Activated T-helper 17 cell treated with anti-CD3 and anti-CD28 coated beads, Interleukin-2, amount 50 U/mL, for 72 hours (primary cell): ENCODE results near the gene SPSB4. TPM values are rescaled to one million over a fixed set of nuclear protein-coding genes. Genes with fewer than 3 reads are reported as not detected.

ENCODE experiments used
- ATAC-seq: fragments of 150-1000 bp; cut with Tn5 transposase; replicated peaks from 2 replicates; pipeline ENCODE4 v1.10.0; 2021; ENCODE audit warnings: mild to moderate bottlenecking, moderate library complexity
- H3K27ac Mint-ChIP-seq: one replicate; pipeline ENCODE4 v1.8.0; 2022; ENCODE audit warnings: mixed read lengths
- H3K27me3 Mint-ChIP-seq: one replicate; pipeline ENCODE4 v1.8.0; 2022; ENCODE audit warnings: mixed read lengths
- H3K36me3 Mint-ChIP-seq: one replicate; pipeline ENCODE4 v1.8.0; 2022; ENCODE audit warnings: low read depth, mild to moderate bottlenecking, mixed read lengths
- H3K4me1 Mint-ChIP-seq: one replicate; pipeline ENCODE4 v1.8.0; 2022; ENCODE audit warnings: mixed read lengths
- H3K4me3 Mint-ChIP-seq: one replicate; pipeline ENCODE4 v1.8.0; 2022; ENCODE audit warnings: mild to moderate bottlenecking, mixed read lengths
- H3K9me3 Mint-ChIP-seq: one replicate; pipeline ENCODE4 v1.8.0; 2022; ENCODE audit warnings: mixed read lengths
- total RNA-seq, 2 donors: library from RNA; stranded (reverse); gene quantifications; one replicate each; pipeline ENCODE4 v1.2.3, GENCODE V29; 2022

SPSB4 gene
- total RNA-seq, 2 donors from 2014 or later = not detected

DNA sequence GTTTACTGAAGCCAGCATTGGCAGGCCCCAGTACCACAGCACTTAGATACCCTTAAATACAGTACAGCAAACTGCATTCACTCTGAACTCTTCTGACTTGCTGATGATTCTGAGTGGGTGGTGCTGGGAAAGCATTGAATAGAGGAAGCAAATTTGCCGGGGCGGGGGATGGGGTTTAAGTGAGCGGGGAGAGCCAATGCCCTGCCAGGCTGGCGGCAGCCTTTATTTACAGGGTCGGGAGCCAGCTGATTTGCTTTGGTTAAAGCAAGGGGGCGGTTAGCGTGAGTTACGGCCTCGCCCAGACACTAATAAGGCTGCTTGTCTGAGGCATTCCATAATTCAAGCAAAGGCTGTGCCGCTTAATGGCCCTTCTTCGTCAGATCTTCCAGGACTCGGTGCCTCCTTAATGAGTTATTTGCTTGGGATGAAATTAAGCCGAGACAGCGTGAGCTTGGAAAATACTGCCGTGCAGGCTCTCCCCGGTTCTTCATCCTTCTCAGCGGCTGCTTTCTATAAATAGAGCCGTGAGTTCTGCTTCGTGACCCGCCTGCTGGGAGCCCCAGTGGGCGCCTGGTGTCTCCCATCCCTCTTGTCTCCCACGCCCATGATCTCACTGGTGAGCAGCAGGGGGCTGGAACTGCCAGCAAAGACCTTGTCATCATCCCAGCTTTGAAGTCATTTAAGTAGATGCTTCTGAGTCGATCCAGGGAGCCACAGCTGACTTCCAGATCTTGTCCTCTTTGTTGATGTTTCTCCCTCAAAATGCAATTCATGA, 25.8 kb downstream of the SPSB4 start:
- no peak for ATAC-seq
- no peak overlapping the region for H3K4me3 Mint-ChIP-seq
- H3K27ac Mint-ChIP-seq = no peak overlapping the region
- H3K9me3 Mint-ChIP-seq = no peaks in the 10 kb centered on the region
- peaks cover 10% of the 10 kb centered on the region for H3K27me3 Mint-ChIP-seq
- no peaks in the 10 kb centered on the region for H3K4me1 Mint-ChIP-seq
- H3K36me3 Mint-ChIP-seq = no peaks in the 10 kb centered on the region

DNA sequence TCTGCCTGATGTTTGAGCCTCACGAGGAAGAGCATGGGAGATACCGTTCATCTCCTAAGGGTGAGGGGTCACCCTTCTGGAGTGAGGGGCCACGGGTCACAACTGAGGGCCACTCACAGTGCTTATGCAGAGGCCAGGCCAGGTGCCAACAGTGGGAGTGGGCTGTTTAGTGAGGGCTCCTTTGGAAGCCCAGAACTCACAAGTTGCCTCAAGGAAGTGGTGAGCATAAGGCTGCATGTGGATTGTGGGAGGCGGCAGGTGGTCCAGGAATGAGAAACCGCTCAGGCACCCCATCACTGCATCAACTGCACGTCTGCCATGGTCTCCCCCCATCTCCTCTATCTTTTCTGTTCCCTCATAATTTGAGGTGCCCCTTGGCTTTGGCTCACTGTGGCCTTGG, 26.5 kb downstream of the SPSB4 start:
- H3K27me3 Mint-ChIP-seq = peaks cover 10% of the 10 kb centered on the region
- H3K36me3 Mint-ChIP-seq = no peaks in the 10 kb centered on the region
- no peak for ATAC-seq
- no peaks in the 10 kb centered on the region for H3K4me1 Mint-ChIP-seq
- H3K4me3 Mint-ChIP-seq = no peak overlapping the region
- H3K9me3 Mint-ChIP-seq = no peaks in the 10 kb centered on the region
- H3K27ac Mint-ChIP-seq = no peak overlapping the region

DNA sequence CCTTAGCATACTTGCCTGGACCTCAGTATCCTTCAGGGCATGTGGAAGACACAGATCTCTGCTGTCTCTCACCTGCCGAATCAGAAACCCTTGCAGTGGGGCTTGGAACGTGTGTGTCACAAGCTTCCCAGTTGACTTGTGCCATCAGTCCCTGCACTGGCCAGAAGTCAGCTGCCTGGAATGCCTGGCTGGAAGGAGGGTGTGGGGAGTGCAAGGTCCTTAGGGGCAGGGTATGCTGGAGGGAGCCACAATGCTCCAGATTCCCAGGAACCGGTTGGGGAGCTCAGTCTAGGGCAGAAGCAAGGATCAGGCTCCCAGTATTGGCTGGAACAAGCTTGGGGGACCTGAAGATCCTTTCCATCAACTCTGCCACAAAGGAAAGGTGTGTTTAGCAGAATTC, 27.1 kb downstream of the SPSB4 start:
- H3K36me3 Mint-ChIP-seq = no peaks in the 10 kb centered on the region
- H3K27me3 Mint-ChIP-seq = peaks cover 10% of the 10 kb centered on the region
- no peaks in the 10 kb centered on the region for H3K4me1 Mint-ChIP-seq
- no peak overlapping the region for H3K27ac Mint-ChIP-seq
- no peaks in the 10 kb centered on the region for H3K9me3 Mint-ChIP-seq
- no peak overlapping the region for H3K4me3 Mint-ChIP-seq
- no peak for ATAC-seq

DNA sequence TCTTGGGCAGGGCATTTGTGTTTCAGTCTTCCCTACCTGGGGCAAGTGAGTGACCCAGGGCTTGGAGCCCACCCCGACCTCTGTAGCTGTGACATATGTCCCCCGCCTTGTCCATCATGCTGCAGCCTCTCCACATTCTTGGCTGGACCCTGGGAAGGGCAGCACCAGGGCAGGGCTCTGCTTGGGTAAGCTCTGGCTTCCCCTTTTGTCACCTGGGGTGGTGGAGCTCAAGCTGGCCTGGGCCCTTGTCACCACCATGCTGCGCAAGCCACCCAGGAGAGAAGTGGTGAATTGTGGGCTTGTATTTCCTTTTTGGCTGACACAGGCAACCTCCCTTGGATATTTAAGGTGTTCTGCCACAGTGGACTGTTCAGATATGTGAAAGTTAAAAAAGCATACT, 29.3 kb downstream of the SPSB4 start:
- Mint-ChIP-seq H3K36me3 (no peaks in the 10 kb centered on the region), H3K27ac (no peak overlapping the region), H3K4me1 (no peaks in the 10 kb centered on the region), H3K4me3 (no peak overlapping the region), H3K27me3 (peaks cover 10% of the 10 kb centered on the region), H3K9me3 (no peaks in the 10 kb centered on the region)
- no peak for ATAC-seq

DNA sequence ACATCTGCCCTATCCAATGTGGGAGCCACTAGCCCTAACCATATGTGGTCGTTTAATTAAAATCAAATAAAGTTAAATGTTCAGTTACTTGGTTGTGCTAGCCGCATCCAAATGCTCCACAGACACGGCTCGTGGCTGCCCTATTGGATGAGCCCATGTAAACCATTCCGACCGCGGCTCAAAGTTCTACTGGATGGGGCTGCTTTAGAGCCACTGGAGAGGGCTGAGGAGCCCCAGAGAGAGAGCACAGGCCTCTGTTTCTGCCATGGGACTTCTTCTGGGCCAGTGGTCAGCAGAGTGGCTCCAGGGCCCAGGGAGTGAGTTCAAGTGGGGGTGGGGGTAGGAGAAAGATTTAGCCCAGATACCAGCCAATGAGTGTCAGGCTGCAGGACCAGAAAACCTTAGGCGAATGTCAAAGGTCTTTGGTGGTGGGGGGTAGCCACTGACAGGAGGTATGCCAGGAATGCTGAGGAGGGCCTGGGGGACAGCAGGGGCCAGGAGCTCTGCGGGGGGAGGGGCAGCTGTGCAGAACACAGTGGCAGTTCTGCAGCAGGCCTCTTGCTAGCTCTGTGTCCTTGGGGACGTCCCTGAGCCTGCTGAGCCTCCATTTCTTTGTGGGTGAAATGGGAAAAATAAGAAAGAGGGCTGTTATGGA, 30.1 kb downstream of the SPSB4 start:
- Mint-ChIP-seq H3K27ac (no peak overlapping the region), H3K36me3 (no peaks in the 10 kb centered on the region), H3K4me1 (no peaks in the 10 kb centered on the region), H3K9me3 (no peaks in the 10 kb centered on the region), H3K4me3 (no peak overlapping the region), H3K27me3 (peaks cover 10% of the 10 kb centered on the region)
- no peak for ATAC-seq

DNA sequence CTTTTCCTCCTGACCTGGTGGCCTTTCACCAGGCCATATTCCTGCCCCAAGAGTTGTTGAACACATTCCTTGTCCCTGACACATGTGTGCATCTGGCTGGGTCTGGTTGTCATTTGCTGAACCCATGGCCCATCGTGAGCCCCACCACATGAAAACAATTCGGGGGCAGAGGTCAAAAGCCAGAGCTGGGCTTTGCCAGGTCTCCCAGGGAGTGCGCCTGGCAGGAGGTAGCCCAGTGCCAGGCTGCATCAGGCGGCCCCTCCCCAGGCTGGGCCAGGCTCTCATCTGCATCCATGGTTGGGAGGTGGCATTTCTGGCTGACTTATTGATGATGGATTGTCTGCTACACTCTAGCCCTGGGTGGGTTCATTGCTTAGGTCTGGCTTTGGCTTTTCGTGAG, 30.9 kb downstream of the SPSB4 start:
- Mint-ChIP-seq H3K4me3 (no peak overlapping the region), H3K27ac (no peak overlapping the region), H3K27me3 (peaks cover 7% of the 10 kb centered on the region), H3K36me3 (no peaks in the 10 kb centered on the region), H3K9me3 (no peaks in the 10 kb centered on the region), H3K4me1 (no peaks in the 10 kb centered on the region)
- ATAC-seq = no peak

DNA sequence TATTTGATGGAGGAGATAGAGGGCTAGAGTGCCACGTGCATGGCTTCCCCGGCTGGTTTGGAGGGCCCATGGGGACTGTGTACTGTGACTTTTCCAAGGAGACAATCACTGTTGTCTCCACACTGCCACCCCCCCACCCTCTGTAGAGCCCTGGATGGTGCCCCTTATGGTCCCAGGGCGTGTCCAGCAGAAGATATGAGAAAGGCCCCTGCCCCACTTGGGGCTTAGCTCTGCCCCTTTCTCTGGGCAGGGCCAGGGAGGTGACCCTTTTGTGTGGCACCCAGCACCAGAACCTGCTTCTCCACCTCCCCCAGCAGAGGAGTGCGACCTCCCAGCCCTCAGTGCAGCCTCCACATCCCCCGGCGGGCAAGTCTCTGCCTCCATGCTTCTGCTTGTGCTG, 32.1 kb downstream of the SPSB4 start:
- Mint-ChIP-seq H3K4me1 (no peaks in the 10 kb centered on the region), H3K9me3 (no peaks in the 10 kb centered on the region), H3K4me3 (no peak overlapping the region), H3K27ac (no peak overlapping the region), H3K27me3 (peaks cover 3% of the 10 kb centered on the region), H3K36me3 (no peaks in the 10 kb centered on the region)
- ATAC-seq = peak; percentile 12

DNA sequence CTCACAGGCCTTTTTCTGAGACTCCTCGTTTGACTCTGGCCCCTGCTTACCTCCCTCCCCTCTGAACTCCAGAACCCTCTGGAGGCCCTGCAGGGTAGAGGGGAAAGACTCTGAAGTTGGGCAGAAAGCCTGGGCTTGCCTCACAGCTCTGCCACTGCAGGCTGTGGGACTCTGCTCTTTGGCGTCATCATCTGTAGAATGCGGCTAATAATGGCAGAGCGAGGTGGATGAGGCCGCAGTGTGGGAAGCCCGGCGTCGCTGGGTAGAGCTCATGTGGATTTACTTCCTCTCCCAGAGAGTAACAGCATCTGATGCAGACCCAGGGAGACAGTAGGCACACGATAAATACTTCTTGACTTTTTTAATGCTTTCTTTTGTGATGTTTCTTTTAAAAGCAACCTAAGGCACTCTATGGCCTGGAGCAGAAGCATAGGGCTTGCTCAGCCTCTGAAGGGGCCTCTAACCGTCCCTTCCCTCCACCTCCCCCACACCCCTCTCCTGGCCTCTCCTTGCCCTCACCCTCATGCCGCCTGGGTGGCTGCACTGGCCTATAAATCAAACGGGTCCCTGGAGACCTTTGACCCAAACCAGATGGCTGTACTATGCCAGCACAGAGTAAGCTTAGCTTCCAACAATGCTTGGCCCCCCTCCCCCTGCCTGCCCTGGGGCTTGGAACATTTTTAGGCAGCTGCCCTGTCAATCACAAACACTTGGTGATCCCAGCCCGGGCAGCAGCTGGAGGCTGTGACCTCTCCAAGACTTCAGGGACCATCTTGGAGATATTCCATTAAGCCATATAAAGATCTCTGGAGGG, 32.9 kb downstream of the SPSB4 start:
- Mint-ChIP-seq H3K4me1 (no peaks in the 10 kb centered on the region), H3K27ac (no peak overlapping the region), H3K4me3 (no peak overlapping the region), H3K27me3 (peaks cover 3% of the 10 kb centered on the region), H3K9me3 (no peaks in the 10 kb centered on the region), H3K36me3 (no peaks in the 10 kb centered on the region)
- no peak for ATAC-seq

DNA sequence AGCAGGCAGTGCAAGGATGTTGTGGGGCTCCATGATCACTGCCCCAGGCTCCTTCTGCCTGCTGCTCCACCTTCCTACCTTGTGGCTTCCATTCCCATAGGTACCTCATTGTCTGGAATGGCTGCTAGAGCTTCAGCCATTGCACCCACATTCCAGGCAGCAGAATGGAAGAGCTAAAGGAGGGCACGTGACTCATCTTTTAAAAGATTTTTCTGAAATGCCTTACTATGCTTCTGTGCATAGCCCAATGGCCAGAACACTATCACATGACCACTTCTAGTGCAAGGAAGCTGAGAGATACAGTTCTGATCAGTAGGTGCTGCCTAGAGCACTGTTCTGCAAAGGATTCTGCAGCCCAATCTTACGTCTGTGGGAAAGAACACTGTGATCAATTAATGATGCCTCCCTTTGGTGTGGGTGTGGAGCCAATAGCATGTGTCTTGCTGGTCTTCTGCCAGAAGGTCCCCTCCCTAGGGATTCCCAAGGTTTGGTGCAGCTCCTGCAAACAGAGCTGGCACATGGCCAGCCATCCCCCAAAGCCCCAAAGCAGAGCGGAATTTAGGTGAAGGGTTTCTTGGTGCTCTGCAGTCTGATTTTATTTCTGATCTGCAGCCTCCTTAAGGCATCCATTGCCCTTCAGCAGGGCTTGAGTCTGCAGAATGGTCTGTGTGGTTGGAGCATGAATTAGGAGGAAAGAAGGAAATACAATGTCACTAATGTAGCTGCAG, 34.4 kb downstream of the SPSB4 start:
- no peak for ATAC-seq
- Mint-ChIP-seq H3K4me3 (no peak overlapping the region), H3K36me3 (no peaks in the 10 kb centered on the region), H3K27ac (no peak overlapping the region), H3K27me3 (peaks cover 3% of the 10 kb centered on the region), H3K9me3 (no peaks in the 10 kb centered on the region), H3K4me1 (no peaks in the 10 kb centered on the region)

DNA sequence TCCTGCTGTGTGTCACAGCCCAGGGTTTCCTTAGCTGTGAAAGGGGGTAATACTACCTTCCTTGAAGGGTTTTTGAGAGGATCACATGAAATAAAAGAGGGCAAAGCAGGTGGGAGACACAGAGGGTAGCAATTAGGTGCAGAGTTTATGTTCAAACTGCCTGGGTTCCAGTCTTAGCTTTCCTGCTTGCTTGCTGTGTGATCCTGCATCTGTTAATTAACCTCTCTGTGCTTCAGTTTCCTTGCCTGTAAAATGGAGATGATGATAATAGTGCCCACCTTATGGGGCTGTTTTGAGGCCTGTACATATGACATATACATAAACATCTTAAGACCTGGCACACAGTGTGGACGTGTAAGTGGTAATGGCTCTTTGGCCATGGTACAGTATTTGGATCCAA, 35.0 kb downstream of the SPSB4 start:
- H3K4me1 Mint-ChIP-seq = no peaks in the 10 kb centered on the region
- H3K27me3 Mint-ChIP-seq = peaks cover 3% of the 10 kb centered on the region
- no peaks in the 10 kb centered on the region for H3K9me3 Mint-ChIP-seq
- ATAC-seq = no peak
- H3K4me3 Mint-ChIP-seq = no peak overlapping the region
- no peak overlapping the region for H3K27ac Mint-ChIP-seq
- H3K36me3 Mint-ChIP-seq = no peaks in the 10 kb centered on the region

DNA sequence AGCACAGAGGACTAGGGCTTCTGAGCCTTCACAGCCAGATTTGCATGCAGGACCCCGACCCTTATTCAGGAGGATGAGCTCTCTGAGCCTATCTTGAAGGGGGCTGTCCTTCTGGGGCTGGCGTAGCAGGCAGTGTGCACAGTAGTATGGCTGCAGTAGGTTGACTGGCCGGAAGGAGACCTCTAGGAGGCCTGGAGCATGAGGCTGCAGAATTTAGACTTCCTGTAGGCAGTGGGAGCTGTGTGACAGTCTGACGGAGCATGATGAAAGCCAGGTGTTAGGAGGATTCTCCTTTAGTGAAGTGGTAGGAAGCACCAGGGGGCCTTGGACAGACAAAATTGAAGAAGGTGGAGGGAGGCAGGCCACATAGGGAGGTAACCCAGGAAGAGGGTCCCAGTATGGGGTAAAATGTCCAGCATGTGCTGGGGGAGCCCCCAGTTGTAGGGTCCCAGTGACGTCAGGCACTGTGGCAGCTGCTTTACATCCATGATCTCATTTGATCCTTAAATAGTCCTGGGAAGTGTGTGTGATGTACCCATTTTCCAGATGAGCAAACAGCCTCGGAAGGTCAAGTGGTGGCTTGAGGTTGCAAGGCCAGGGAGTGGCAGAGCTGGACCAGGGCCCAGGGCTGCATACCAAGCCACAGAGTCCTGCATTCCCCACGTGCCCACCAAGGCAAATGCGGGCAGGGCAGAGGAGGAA, 36.1 kb downstream of the SPSB4 start:
- H3K27ac Mint-ChIP-seq = no peak overlapping the region
- ATAC-seq = no peak

DNA sequence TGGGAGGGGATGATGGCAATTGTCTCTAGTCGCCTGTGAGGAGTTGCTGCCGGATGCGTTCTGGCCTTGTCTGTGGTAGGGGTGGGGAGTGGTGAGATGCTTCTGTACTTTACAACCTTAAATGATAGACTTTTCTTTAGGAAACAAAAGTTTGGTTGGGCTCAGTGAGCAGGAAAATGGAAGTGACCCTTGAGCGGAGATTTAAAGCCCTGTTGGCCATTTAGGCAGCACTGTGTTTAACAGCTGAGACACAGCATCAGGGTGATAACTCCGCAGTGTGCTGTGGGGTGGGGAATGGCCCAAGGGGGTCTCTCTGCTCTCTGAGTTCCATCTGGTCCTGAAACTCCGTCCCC, 36.6 kb downstream of the SPSB4 start:
- Mint-ChIP-seq H3K36me3 (no peaks in the 10 kb centered on the region), H3K27me3 (peaks cover 3% of the 10 kb centered on the region), H3K4me1 (no peaks in the 10 kb centered on the region), H3K9me3 (no peaks in the 10 kb centered on the region), H3K4me3 (no peak overlapping the region), H3K27ac (no peak overlapping the region)
- no peak for ATAC-seq

More for the DNA sequence above, 36.1 kb downstream of the SPSB4 start:
- Mint-ChIP-seq H3K4me3 (no peak overlapping the region), H3K9me3 (no peaks in the 10 kb centered on the region), H3K36me3 (no peaks in the 10 kb centered on the region), H3K27me3 (peaks cover 3% of the 10 kb centered on the region), H3K4me1 (no peaks in the 10 kb centered on the region)

DNA sequence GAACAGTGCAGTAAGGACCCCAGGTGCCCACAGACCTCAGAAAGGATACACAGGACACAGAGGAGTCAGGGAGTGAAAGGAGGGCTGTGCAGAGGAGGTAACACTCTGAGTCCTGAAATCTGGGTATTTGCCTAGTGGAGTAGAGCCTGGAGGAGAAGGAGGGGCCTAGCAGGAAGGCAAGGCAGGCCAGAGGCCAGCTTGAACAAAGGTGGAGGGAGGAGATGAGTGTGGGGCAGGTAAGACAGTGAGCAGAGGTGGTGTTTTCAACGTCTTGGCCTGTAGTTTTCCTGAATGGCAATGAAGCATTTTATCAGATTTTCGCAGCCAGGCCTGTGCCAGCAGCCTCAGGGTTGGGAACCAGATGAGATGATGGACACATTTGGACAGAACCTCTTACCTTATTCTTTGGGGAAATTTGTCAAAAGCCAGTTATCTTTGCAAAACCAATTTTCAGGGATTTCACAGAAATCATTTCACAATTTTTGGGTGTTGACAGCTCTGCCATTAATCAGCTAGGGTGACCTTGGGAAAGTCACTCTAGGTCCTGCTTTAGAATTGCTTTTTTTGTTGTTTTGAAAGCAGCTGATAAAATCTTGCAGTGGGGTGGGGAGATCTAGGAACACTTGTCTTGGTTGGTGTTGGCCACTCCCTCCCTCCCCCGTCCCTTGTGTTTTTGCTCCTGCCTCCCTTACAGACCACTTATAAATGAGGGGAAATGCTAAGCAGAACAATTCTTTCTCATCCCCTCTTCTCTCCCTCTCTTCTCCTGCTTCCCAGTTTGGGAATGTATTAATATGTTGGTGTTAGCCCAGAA, 38.4 kb downstream of the SPSB4 start:
- no peak for ATAC-seq
- Mint-ChIP-seq H3K27me3 (peaks cover 3% of the 10 kb centered on the region), H3K9me3 (no peaks in the 10 kb centered on the region), H3K36me3 (no peaks in the 10 kb centered on the region), H3K27ac (no peak overlapping the region), H3K4me1 (no peaks in the 10 kb centered on the region), H3K4me3 (no peak overlapping the region)
